OCI-LY1 (cell line): ENCODE data around the gene KLF11.
A peak's percentile ranks its signal among the peaks of the same experiment; 100 is the strongest.
"Not testable (repeated sequence)": the region's sequence is repeated elsewhere in the genome, so short reads cannot be mapped to it uniquely, and the experiment has no call there.

Experiments
- H2AFZ ChIP-seq: fragments of 200-600 bp; sonication (generic), shearing (Covaris generic); 2 replicates; pipeline ENCODE4 v1.6.0; 2014; ENCODE audit warnings: antibody characterized with exemption, mild to moderate bottlenecking, low read length
- H3F3A ChIP-seq: fragments of 200-600 bp; sonication (generic), shearing (Covaris generic); 2 replicates; pipeline ENCODE4 v1.6.0; 2014; ENCODE audit warnings: mild to moderate bottlenecking, antibody characterized with exemption, low read length, moderate library complexity; ENCODE audit not compliant: insufficient read depth
- H3K27ac ChIP-seq: fragments of 200-600 bp; sonication (generic); 2 replicates; pipeline ENCODE4 v1.5.1; 2014; ENCODE audit warnings: low read length, mixed run types, mild to moderate bottlenecking, low read depth; ENCODE audit not compliant: poor library complexity, severe bottlenecking
- H3K27me3 ChIP-seq: fragments of 200-600 bp; sonication (generic); 2 replicates; pipeline ENCODE4 v1.6.0; 2014; ENCODE audit warnings: antibody characterized with exemption, mild to moderate bottlenecking, low read length, moderate library complexity; ENCODE audit not compliant: insufficient read depth
- H3K36me3 ChIP-seq: fragments of 200-600 bp; sonication (generic); 2 replicates; pipeline ENCODE4 v1.6.1; 2014; ENCODE audit warnings: mild to moderate bottlenecking, antibody characterized with exemption, low read length, moderate library complexity, mixed read lengths; ENCODE audit not compliant: insufficient read depth
- H3K4me1 ChIP-seq: fragments of 200-600 bp; sonication (generic); 2 replicates; pipeline ENCODE4 v1.5.1; 2014; ENCODE audit warnings: mild to moderate bottlenecking, low read length, moderate library complexity; ENCODE audit not compliant: insufficient read depth, severe bottlenecking
- H3K4me2 ChIP-seq: fragments of 200-600 bp; sonication (generic), shearing (Covaris generic); 2 replicates; pipeline ENCODE4 v1.6.1; 2014; ENCODE audit warnings: low read length
- H3K4me3 ChIP-seq: fragments of 200-600 bp; sonication (generic); 2 replicates; pipeline ENCODE4 v1.5.1; 2014; ENCODE audit warnings: low read length, low read depth, mild to moderate bottlenecking, mixed read lengths; ENCODE audit not compliant: poor library complexity, severe bottlenecking
- H3K79me2 ChIP-seq: fragments of 200-600 bp; shearing (Covaris generic); 2 replicates; pipeline ENCODE4 v1.6.1; 2016; ENCODE audit warnings: mixed run types, low read length, mixed read lengths; ENCODE audit not compliant: insufficient read depth
- H3K9ac ChIP-seq: fragments of 200-600 bp; sonication (generic), shearing (Covaris generic); 2 replicates; pipeline ENCODE4 v1.6.1; 2014; ENCODE audit warnings: mild to moderate bottlenecking, low read length, mixed read lengths
- H3K9me2 ChIP-seq: fragments of 200-600 bp; sonication (generic), shearing (Covaris generic); 2 replicates; pipeline ENCODE4 v1.6.1; 2014; ENCODE audit warnings: low read depth, mild to moderate bottlenecking, low read length, mixed read lengths
- H3K9me3 ChIP-seq: fragments of 200-600 bp; shearing (Covaris generic); 2 replicates; pipeline ENCODE4 v1.6.1; 2014; ENCODE audit warnings: low read length, mixed read lengths
- H4K20me1 ChIP-seq: fragments of 200-600 bp; sonication (generic), shearing (Covaris generic); 2 replicates; pipeline ENCODE4 v1.6.0; 2016; ENCODE audit warnings: mild to moderate bottlenecking, low read length; ENCODE audit not compliant: insufficient read depth
- EZH2 ChIP-seq: fragments of 200-600 bp; sonication (generic), shearing (Covaris generic); IDR thresholded peaks from 2 replicates; pipeline ENCODE4 v1.8.0; 2017; ENCODE audit warnings: borderline replicate concordance, mixed run types, mild to moderate bottlenecking, antibody characterized with exemption, low read length, moderate library complexity, mixed read lengths
- TF ChIP-seq, protein P1 (sequence below): fragments of 200-600 bp; sonication (generic), shearing (Covaris generic); IDR thresholded peaks from 2 replicates; pipeline ENCODE4 v1.5.1; 2017; ENCODE audit warnings: mild to moderate bottlenecking, antibody characterized with exemption, low read length, moderate library complexity, mixed read lengths

The KLF11 gene

DNA sequence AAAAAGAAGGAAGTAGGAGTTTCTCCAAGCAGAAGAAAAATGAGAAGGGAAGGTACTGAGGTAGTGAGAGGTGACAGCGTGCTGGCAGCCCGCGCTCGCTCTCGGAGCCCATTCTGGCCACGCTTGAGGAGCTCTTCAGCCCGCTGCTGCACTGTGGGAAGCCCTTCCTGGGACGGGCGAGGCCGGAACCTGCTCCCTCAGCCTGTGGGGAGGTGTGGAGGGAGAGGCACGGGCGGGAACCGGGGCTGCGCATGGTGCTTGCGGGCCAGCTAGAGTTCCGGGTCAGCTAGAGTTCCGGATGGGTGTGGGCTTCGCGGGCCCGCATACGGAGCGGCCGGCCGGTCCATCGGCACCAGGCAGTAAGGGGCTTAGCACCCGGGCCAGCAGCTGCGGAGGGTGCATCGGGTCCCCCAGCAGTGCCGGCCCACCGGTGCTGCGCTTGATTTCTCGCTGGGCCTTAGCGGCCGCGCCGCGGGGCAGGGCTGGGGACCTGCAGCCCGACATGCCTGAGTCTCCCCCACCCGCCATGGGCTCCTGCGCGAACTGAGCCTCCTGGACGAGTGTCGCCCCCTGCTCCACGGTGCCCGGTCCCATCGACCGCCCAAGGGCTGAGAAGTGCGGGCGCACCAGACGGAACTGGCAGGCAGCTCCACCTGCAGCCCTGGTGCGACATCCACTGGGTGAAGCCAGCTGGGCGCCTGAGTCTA lies 48.0 kb downstream of the KLF11 start:
- no peak overlapping the region for H3K4me3 ChIP-seq
- no peaks in the 10 kb centered on the region for H3K79me2 ChIP-seq
- H3K27me3 ChIP-seq, result peaks cover 13% of the 10 kb centered on the region; the same call in 1 of the 2 replicates
- no peaks in the 10 kb centered on the region for H3F3A ChIP-seq
- H3K4me2 ChIP-seq, result peak overlapping the region; percentile 21; the same call in 1 of the 2 replicates
- 0 out of 2 replicates have a peak, but pooled peaks cover 3% of the 10 kb centered on the region for H3K9me3 ChIP-seq
- H2AFZ ChIP-seq, result no peak overlapping the region
- no peaks in the 10 kb centered on the region for H4K20me1 ChIP-seq
- no peak overlapping the region for H3K9ac ChIP-seq
- TF ChIP-seq, protein P1, sequence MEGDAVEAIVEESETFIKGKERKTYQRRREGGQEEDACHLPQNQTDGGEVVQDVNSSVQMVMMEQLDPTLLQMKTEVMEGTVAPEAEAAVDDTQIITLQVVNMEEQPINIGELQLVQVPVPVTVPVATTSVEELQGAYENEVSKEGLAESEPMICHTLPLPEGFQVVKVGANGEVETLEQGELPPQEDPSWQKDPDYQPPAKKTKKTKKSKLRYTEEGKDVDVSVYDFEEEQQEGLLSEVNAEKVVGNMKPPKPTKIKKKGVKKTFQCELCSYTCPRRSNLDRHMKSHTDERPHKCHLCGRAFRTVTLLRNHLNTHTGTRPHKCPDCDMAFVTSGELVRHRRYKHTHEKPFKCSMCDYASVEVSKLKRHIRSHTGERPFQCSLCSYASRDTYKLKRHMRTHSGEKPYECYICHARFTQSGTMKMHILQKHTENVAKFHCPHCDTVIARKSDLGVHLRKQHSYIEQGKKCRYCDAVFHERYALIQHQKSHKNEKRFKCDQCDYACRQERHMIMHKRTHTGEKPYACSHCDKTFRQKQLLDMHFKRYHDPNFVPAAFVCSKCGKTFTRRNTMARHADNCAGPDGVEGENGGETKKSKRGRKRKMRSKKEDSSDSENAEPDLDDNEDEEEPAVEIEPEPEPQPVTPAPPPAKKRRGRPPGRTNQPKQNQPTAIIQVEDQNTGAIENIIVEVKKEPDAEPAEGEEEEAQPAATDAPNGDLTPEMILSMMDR, result no peak
- no peak for TF ChIP-seq EZH2
- H3K4me1 ChIP-seq, result no peaks in the 10 kb centered on the region
- H3K9me2 ChIP-seq, result no peaks in the 10 kb centered on the region
- H3K36me3 ChIP-seq, result no peaks in the 10 kb centered on the region
- H3K27ac ChIP-seq, result no peak overlapping the region

- not testable (repeated sequence) for H3K27ac ChIP-seq, H3K9ac ChIP-seq, H3K36me3 ChIP-seq, H3K4me2 ChIP-seq, H3K9me3 ChIP-seq, H3K9me2 ChIP-seq, H3K4me3 ChIP-seq, H3F3A ChIP-seq, H3K4me1 ChIP-seq, H2AFZ ChIP-seq, H3K79me2 ChIP-seq, H4K20me1 ChIP-seq
- H3K27me3 ChIP-seq, result peaks cover 13% of the 10 kb centered on the region; the same call in 1 of the 2 replicates
These were observed 48.5 kb downstream of the KLF11 start for GRCh38 chr2:10091889-10092244.

- no peak overlapping the region for H3K9ac ChIP-seq
- TF ChIP-seq, protein P1, result no peak
- no peak for TF ChIP-seq EZH2
These were observed 51.0 kb downstream of the KLF11 start for GRCh38 chr2:10094271-10094814.

More at GRCh38 chr2:10094271-10094814, 51.0 kb downstream of the KLF11 start:
- Histone ChIP-seq H3K9me2 (no peaks in the 10 kb centered on the region), H3K79me2 (no peaks in the 10 kb centered on the region), H3K36me3 (no peaks in the 10 kb centered on the region), H3F3A (no peaks in the 10 kb centered on the region), H3K4me3 (no peak overlapping the region), H3K9me3 (0 out of 2 replicates have a peak, but pooled peaks cover 3% of the 10 kb centered on the region), H3K27me3 (peaks cover 15% of the 10 kb centered on the region), H3K27ac (no peak overlapping the region), H3K4me2 (no peak overlapping the region), H4K20me1 (no peaks in the 10 kb centered on the region), H3K4me1 (no peaks in the 10 kb centered on the region), H2AFZ (no peak overlapping the region)
